Measurements from ENCODE around the gene NCL.

DNA sequence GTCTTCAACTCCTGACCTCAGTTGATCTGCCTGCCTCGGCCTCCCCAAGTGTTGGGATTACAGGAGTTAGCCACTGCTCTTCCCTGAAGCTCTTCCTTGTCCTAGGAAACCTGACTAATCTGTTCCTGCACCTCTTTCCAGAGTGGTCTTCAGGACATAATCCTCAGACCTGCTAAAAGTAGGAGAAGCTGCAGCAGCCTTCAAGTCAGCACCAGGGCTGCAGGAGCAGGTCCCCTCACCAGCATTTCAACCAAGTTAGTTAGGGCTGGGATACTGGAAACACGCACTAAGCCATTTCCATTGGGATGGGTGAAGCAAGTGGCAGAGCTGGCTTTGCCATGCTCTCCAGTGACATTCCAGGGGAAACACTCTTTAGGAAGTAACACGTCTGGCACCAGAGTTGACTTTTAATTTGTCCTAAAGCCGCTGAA is 9.9 kb downstream of the NCL start:
- TF ChIP-seq POLR2AphosphoS5 (IDR thresholded peaks at IDR 0.05) (no peak), EZH2 (IDR thresholded peaks at IDR 0.05; ENCODE audit: borderline replicate concordance, insufficient read depth, low read length, poor library complexity, severe bottlenecking) (no peak), EP300 (conservative IDR thresholded peaks at IDR 0.05; ENCODE audit: poor library complexity, severe bottlenecking) (no peak), RAD21 (conservative IDR thresholded peaks at IDR 0.05) (no peak)
- TF ChIP-seq, protein P1, sequence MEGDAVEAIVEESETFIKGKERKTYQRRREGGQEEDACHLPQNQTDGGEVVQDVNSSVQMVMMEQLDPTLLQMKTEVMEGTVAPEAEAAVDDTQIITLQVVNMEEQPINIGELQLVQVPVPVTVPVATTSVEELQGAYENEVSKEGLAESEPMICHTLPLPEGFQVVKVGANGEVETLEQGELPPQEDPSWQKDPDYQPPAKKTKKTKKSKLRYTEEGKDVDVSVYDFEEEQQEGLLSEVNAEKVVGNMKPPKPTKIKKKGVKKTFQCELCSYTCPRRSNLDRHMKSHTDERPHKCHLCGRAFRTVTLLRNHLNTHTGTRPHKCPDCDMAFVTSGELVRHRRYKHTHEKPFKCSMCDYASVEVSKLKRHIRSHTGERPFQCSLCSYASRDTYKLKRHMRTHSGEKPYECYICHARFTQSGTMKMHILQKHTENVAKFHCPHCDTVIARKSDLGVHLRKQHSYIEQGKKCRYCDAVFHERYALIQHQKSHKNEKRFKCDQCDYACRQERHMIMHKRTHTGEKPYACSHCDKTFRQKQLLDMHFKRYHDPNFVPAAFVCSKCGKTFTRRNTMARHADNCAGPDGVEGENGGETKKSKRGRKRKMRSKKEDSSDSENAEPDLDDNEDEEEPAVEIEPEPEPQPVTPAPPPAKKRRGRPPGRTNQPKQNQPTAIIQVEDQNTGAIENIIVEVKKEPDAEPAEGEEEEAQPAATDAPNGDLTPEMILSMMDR (IDR thresholded peaks at IDR 0.05; ENCODE audit: poor library complexity, severe bottlenecking) = no peak

All from neural cell (in vitro differentiated cells).